Stimulated activated memory B cell treated with anti-CD40 and anti-IgM and Interleukin-4, amounts not matched to agents 10 μg/mL and 1 μg/mL and 100 μg/mL, for 72 hours (primary cell): ENCODE results near the gene IQCE.
"Not testable (repeated sequence)": the region's sequence is repeated elsewhere in the genome, so short reads cannot be mapped to it uniquely, and the experiment has no call there.

Experiments used
- ATAC-seq: fragments of 150-1000 bp; cut with Tn5 transposase; 2 replicates; pipeline ENCODE4 v1.10.0; 2021
- H3K27ac Mint-ChIP-seq: one replicate; pipeline ENCODE4 v1.8.0; 2022; ENCODE audit warnings: mild to moderate bottlenecking, mixed read lengths
- H3K27me3 Mint-ChIP-seq: one replicate; pipeline ENCODE4 v1.8.0; 2022; ENCODE audit warnings: mixed read lengths
- H3K36me3 Mint-ChIP-seq: one replicate; pipeline ENCODE4 v1.8.0; 2022; ENCODE audit warnings: mixed read lengths
- H3K4me1 Mint-ChIP-seq: one replicate; pipeline ENCODE4 v1.8.0; 2022; ENCODE audit warnings: mixed read lengths
- H3K4me3 Mint-ChIP-seq: one replicate; pipeline ENCODE4 v1.8.0; 2022; ENCODE audit warnings: mild to moderate bottlenecking, moderate library complexity, mixed read lengths
- H3K9me3 Mint-ChIP-seq: one replicate; pipeline ENCODE4 v1.8.0; 2022; ENCODE audit warnings: mixed read lengths

Gene IQCE

DNA sequence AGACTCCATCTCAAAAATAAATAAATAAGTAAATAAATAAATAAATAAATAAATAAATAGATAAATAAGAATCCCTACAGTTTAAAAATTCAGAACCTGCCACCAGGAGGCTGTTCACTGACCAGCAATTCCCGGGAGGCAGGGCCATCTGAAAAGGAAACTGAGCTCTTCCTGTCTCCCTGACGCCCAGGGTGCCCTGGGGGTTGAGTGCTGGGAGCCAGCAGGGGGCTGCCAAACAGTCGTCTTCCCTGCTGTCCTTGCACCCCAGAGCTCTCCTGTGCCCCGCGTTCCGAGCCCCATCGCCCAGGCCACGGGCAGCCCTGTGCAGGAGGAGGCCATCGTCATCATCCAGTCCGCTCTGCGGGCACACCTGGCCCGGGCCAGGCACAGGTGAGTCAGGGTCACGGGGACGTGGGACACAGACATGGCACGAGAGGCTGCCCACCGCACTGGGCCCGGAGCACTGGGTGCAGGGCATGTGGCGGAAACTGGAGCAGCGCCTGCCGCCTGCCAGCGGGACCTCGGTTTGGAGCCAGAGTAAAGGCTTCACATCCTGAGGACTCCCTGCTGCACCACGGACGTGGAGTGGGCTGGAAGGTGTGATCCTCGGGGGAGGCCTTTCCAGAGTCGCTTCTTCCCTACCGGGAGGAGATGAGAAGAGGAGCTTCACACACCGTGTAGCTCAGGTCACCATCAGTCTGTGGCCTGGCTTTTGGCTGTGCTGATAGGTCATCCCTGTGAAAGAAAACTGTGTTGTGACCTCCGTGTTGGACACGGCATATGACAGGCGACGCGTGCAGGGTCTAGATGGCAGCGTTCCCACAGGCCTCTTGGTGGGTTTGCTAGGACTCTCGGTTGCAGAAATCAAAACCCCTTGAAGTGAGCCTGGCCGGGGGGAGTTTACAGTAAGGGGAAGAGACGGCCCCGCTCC is 47.1 kb downstream of the IQCE start:
- Mint-ChIP-seq H3K27me3 (no peaks in the 10 kb centered on the region), H3K36me3 (peaks cover 6% of the 10 kb centered on the region), H3K4me1 (peaks cover 28% of the 10 kb centered on the region), H3K27ac (no peak overlapping the region), H3K4me3 (no peak overlapping the region), H3K9me3 (no peaks in the 10 kb centered on the region)
- no peak for ATAC-seq

DNA sequence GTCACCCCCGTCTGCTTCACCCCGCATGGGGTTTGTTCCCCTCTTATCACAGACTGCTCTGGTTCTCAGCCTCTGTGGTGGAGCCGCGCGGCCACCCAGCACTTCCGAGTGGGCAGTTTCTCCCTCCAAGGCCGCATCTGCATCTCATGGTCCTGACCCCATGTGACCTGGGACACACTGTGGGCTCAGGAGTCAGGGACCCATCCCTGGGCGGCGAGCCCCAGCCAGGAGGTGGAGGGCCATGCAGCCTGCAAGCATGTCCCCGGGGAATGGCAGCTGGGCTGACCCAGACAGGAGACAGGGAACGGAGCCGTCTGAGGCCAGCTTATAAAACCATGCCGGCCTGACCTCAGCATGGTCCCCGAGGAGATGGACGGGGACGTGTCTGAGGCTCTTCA is 47.8 kb downstream of the IQCE start:
- Mint-ChIP-seq H3K36me3 (peaks cover 6% of the 10 kb centered on the region), H3K27me3 (no peaks in the 10 kb centered on the region), H3K4me3 (no peak overlapping the region), H3K27ac (no peak overlapping the region), H3K4me1 (peaks cover 28% of the 10 kb centered on the region), H3K9me3 (no peaks in the 10 kb centered on the region)
- ATAC-seq = no peak

DNA sequence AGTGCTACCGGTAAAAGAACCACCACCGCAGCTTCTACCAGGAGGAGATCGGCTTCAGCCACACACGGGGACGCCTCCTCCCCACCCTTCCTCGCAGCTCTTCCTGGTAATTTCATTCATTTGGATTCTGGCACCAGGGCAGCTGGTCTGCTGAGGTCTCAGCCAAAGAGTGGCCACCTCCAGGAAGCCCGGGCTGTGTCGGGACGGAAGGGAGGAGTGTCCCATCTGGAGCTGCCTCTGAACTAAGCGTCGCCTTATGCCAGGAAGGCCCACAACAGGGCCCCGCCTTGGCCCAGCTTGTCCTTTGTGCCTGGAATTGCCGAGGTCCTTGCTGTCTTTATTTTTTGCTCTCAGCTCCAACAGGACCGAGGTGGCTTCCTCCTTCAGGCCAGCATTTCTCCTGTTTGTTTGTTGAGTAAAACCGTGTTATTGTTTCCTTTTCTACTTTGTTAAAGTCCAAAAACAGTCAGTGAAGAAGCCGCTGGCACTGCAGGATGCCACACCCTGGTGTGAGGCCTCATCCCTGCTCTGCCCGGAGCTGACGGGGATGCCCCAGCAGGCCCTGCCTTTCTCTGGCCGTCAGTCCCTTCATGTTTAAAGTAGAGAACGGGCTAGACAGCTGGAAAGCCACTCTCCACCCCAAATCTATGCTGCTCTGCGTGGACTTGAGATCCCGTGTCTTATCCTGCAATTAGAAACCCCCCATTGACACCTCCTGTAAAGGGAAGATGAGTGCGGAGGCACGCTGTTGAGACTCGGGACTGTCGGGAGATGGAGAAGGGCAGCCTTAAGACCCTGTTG is 48.5 kb downstream of the IQCE start:
- Mint-ChIP-seq H3K4me1 (peaks cover 31% of the 10 kb centered on the region), H3K9me3 (no peaks in the 10 kb centered on the region), H3K27me3 (no peaks in the 10 kb centered on the region), H3K36me3 (no peaks in the 10 kb centered on the region), H3K4me3 (no peak overlapping the region), H3K27ac (peak overlapping the region; percentile 33)
- no peak for ATAC-seq

DNA sequence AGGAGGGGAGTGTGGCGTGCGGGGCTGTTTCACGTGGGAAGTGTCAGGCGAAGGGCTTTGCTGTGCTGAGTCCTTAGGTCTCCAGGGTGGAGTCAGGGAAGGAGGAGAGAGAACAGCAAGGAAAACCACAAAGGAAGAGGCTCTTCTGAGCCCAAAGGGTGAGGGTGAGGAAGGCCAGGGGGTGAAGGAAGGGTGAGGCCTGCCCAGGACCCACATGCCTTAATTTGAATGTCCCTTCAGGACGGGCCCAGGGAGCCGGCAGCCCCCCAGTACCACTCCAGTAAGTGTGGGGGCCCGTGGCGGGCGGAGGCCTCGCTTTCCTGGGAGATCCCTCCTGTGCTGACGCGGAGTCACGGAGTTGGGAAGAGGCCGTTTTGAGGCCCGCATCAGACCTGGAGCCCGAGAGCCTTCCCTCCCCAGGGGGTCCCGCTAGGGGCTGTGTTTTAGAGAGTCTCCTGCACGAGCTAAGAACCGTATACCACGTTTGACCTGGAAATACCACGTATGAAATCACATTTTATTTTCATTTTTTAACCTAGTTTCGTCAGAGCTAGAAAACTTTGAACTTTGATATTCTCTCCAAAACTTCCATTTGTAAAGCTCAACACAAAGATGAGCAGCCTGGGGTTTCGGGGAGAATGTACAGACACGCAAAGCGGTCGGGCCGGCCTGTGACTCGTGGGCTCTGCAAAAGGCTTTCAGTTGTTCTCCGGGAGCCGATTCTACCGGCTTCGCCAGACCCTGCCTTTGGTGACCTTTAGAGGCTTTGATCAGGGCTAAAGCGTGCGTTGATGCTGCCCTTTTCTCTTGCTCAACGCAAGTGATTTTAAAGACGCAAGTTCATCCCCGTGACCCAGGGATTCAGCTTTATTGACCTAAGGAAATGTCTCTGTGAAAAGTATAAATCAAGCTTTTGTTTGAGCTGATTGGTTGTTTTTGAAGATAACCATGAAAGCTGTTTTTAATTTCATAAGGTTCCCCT is 49.4 kb downstream of the IQCE start:
- peak overlapping the region; percentile 43 for H3K27ac Mint-ChIP-seq

DNA sequence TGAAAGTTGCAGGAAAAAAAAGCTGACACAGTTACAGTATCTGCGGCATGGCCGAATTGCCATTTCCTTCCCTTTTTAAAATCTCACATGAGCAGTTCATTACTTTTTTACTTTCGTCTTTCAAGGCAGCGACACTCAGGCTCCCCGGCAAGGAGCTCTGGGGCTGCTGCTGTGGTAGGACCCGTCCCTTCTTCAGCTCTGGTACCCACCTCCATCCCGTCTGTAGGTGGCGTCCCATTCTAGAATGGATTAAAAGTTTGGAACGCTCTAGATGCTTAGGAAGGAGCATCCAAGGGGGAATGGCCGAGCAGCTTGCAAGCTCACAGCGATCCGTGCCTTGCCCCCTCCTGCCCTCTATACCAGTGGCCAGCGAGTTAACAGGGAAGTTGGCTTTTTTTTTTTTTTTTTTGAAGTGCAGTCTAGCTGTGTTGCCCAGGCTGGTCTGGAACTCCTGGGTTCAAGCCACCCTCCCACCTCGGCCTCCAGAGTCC is 50.2 kb downstream of the IQCE start:
- peak overlapping the region; percentile 43 for H3K27ac Mint-ChIP-seq

More for the DNA sequence above, 49.4 kb downstream of the IQCE start:
- Mint-ChIP-seq H3K4me3 (peak overlapping the region; percentile 59), H3K27me3 (no peaks in the 10 kb centered on the region), H3K4me1 (peaks cover 37% of the 10 kb centered on the region), H3K36me3 (no peaks in the 10 kb centered on the region), H3K9me3 (no peaks in the 10 kb centered on the region)
- no peak for ATAC-seq

DNA sequence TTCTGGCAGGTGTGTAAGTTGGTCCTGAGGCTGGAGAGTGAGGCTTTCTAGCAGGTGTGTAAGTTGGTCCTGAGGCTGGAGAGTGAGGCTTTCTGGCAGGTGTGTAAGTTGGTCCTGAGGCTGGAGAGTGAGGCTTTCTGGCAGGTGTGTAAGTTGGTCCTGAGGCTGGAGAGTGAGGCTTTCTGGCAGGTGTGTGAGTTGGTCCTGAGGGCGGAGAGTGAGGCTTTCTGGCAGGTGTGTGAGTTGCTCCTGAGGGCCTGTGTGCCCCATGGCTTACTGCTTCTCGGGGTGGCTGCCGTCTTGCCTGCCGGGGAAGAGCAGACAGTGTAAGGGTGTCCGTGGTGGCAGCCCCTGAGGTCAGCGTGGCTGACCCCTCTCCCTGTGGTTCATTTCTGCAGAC is 50.9 kb downstream of the IQCE start:
- H3K9me3 Mint-ChIP-seq, ATAC-seq, H3K36me3 Mint-ChIP-seq, H3K27me3 Mint-ChIP-seq, H3K4me3 Mint-ChIP-seq: not testable (repeated sequence)
- peak overlapping the region; percentile 43 for H3K27ac Mint-ChIP-seq
- peaks cover 46% of the 10 kb centered on the region for H3K4me1 Mint-ChIP-seq

More for the DNA sequence above, 50.2 kb downstream of the IQCE start:
- peaks cover 39% of the 10 kb centered on the region for H3K4me1 Mint-ChIP-seq
- no peaks in the 10 kb centered on the region for H3K9me3 Mint-ChIP-seq
- ATAC-seq = peak; percentile 84
- H3K27me3 Mint-ChIP-seq = no peaks in the 10 kb centered on the region
- no peaks in the 10 kb centered on the region for H3K36me3 Mint-ChIP-seq
- H3K4me3 Mint-ChIP-seq = peak overlapping the region; percentile 59

DNA sequence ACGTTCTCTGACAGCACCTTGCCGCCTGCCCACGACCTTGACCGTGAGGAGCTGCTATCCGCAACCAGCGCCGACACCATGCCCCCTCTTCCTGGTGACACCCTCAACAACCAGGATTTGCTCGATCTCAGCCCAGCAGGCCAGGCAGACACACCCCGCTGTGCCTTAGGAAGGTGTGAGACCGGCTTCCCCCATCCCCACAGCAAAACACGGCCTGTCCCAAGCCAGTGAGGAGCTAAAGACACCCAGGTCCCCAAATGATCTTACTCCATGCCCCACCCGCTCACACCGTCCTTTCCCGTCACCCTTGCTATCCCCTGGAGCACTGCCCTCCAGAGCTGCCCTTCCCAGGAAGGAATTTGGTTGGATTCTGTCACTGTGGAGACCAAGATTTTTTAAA is 51.7 kb downstream of the IQCE start:
- no peak for ATAC-seq
- Mint-ChIP-seq H3K27ac (no peak overlapping the region), H3K36me3 (no peaks in the 10 kb centered on the region), H3K9me3 (no peaks in the 10 kb centered on the region), H3K4me3 (no peak overlapping the region), H3K27me3 (no peaks in the 10 kb centered on the region), H3K4me1 (peaks cover 49% of the 10 kb centered on the region)

DNA sequence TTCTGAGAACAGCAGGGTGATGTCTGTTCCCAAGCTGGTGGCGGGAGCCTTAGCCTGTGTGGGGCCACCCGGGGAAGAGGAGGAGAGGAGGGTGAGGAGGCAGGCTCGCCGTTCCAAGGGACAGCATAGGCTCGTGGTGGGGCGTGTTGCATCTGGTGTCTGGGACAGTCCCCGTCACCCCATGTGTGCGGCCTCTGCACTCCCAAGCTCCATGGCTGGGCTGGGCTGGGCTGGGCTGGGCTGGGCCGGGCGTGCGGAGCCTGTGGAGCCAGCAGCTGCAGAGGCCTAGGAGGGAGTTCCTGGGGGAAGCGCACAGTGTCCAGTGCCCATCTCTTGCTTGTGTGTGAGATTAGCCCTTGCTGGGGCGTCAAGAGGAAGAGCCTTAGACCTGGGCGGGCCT is 52.1 kb downstream of the IQCE start:
- Mint-ChIP-seq H3K4me1 (peaks cover 49% of the 10 kb centered on the region), H3K27ac (no peak overlapping the region), H3K36me3 (no peaks in the 10 kb centered on the region), H3K4me3 (no peak overlapping the region), H3K27me3 (no peaks in the 10 kb centered on the region), H3K9me3 (no peaks in the 10 kb centered on the region)
- ATAC-seq = no peak

DNA sequence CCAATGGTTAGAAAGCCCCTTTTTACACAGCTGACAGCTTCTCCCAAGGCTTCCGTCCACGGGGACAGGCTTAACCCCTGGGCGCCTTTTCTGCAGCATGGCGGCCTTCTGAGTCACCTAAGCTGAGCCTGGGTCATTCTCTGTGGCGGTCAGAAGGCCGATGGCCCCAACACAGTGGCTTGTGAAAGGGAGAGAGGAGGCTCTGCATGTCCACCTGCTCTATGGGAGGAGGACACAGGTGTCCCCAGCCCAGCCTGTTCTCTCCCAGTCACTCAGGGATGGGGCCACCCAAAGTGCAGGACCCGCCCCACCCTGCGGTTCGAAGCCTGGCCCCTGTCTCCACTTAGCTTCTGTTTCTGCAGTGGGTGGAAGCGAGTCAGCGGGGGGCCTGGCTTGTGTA is 52.6 kb downstream of the IQCE start:
- H3K4me1 Mint-ChIP-seq = peaks cover 49% of the 10 kb centered on the region
- H3K27ac Mint-ChIP-seq = no peak overlapping the region
- H3K27me3 Mint-ChIP-seq = no peaks in the 10 kb centered on the region
- H3K36me3 Mint-ChIP-seq = no peaks in the 10 kb centered on the region
- no peak for ATAC-seq
- H3K4me3 Mint-ChIP-seq = no peak overlapping the region
- no peaks in the 10 kb centered on the region for H3K9me3 Mint-ChIP-seq

DNA sequence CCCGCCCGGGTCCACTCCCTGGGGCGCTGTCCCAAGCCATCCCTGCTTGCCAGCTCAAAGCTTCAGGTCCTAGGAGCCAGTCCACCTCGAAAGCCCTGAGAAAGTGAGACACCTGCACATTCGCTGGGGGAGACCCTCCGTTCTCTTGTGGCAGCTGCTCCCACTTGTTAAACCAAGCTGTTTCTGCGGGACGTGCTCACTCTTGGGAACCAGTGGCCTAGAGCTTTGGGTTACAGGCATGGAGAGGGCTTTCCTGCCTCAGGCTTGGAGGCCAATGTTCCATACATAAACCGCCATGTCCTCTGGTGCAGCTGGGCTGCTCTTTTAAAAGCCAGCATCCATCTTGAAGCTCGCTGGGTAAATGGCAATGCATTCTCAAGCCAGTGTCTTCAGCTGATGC is 53.1 kb downstream of the IQCE start:
- no peak for ATAC-seq
- H3K4me3 Mint-ChIP-seq = no peak overlapping the region
- no peaks in the 10 kb centered on the region for H3K27me3 Mint-ChIP-seq
- no peak overlapping the region for H3K27ac Mint-ChIP-seq
- peaks cover 49% of the 10 kb centered on the region for H3K4me1 Mint-ChIP-seq
- no peaks in the 10 kb centered on the region for H3K36me3 Mint-ChIP-seq
- no peaks in the 10 kb centered on the region for H3K9me3 Mint-ChIP-seq

DNA sequence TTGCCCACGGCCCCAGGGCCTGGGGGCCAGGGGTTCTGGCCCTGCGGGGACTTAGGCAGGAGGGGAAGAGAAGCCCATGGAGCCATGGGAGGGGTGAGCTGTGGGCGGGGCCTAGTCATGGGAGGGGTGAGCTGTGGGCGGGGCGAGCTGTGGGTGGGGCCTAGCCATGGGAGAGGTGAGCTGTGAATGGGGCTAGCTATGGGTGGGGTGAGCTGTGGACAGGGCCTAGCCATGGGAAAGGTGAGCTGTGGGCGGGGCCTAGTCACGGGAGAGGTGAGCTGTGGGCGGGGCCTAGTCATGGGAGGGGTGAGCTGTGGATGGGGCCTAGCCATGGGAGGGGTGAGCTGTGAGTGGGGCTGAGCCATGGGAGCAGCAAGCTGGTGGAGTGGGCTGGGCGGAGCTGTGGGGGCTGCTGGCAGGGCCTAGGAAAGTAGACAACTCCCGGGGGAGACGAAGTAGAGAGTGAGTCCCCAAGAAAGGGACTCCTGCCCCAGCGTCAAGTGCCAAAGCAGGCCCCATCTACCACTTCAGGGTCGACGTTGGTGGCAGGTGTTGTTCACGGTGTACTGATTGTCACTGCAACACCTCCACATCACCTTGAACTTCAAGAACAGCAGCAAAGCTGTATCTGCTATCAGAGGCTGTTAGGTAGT is 53.8 kb downstream of the IQCE start:
- no peak overlapping the region for H3K27ac Mint-ChIP-seq
- H3K27me3 Mint-ChIP-seq = peaks cover 4% of the 10 kb centered on the region
- H3K4me3 Mint-ChIP-seq = no peak overlapping the region
- peaks cover 46% of the 10 kb centered on the region for H3K4me1 Mint-ChIP-seq
- no peaks in the 10 kb centered on the region for H3K36me3 Mint-ChIP-seq
- no peaks in the 10 kb centered on the region for H3K9me3 Mint-ChIP-seq
- no peak for ATAC-seq

DNA sequence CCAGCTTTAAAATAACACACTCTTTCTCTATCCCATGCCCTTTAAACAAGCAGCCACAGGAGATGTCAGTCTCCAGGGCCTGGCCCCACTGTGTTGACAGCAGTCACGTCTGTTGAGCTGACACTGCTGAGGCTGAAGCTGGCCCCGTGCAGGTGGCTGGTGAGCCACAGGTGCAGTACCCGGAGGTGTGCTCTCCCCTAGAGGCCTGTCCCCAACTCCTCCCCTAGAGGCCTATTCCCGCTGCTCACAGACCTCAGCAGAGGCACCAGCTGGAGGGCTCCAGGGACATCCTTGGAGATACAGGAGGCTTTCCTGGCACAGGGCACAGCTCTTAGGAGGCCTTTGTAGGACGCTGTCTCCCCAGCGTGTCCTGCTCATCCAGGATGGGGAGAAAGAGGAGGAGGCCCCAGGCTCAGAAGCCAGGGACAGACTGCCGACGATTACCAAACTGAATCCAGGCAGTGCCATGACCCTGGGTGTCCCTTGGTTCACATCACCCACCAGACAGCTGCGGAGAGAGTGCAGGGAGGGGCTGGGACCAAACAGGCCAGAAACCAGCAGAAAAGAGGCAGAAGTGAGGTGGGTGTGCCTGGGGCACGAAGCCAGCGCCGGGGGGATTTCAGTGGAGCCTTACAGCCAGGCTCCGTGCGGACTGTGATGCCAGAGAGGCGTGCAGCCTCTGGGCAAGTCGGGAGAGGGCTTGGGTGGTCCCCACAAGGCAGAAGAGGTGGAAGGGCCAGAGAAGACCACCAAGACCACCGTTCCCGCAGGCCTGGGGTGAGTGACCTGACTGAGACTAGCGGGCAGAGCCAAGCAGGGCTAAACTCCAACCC is 54.5 kb downstream of the IQCE start:
- Mint-ChIP-seq H3K4me3 (no peak overlapping the region), H3K27me3 (peaks cover 9% of the 10 kb centered on the region), H3K27ac (peak overlapping the region; percentile 21), H3K4me1 (peaks cover 41% of the 10 kb centered on the region), H3K36me3 (no peaks in the 10 kb centered on the region), H3K9me3 (no peaks in the 10 kb centered on the region)
- no peak for ATAC-seq

DNA sequence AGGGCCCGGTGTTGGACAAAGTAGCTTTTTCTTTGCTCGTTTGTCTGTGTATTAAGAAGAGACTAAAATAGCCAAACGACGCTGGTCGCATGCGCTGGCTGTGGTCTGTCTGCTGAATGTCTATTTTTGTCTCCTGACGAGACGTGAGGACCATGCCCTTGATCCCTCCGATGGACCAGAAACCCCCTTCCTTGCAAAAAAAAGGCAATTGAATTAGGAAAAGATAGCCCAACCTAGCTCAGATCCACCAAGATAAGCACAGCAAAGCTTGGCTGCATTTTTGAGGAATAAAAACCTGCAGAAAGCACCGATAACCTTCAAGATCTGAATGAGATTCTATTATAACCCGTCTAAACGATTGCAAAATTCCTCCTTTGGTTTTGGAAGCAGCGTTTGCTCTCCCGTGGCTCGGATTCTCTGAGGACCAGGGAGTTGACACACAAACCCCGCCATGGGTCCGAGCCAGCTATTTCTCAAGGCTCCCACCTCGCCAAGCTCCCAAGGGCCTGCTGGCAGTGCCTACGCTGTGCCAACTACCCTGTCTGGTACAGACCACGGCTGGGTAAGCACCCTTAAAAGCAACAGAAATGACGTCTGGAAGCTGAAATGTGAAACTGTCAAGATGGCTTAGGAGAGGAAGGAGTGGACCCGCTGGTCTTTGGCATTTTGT is 55.3 kb downstream of the IQCE start:
- H3K4me3 Mint-ChIP-seq = no peak overlapping the region
- no peaks in the 10 kb centered on the region for H3K36me3 Mint-ChIP-seq
- no peak for ATAC-seq
- H3K9me3 Mint-ChIP-seq = no peaks in the 10 kb centered on the region
- H3K27ac Mint-ChIP-seq = no peak overlapping the region
- peaks cover 35% of the 10 kb centered on the region for H3K4me1 Mint-ChIP-seq
- peaks cover 9% of the 10 kb centered on the region for H3K27me3 Mint-ChIP-seq
